Hindlimb muscle (tissue), 1 donor: ENCODE measurements around the gene ASB1. TPM values are rescaled to one million over a fixed set of nuclear protein-coding genes. Genes with fewer than 3 reads are reported as not detected.
A peak's percentile ranks its signal among the peaks of the same experiment; 100 is the strongest.

Source experiments
- DNase-seq: peaks from one replicate; pipeline ENCODE4 v3.0.0-alpha.2; 2013
- polyA plus RNA-seq: library from polyadenylated mRNA; unstranded; fragments of 120-200 nt; gene quantifications from one replicate; pipeline ENCODE4 v1.2.1, GENCODE V29; 2013; ENCODE audit not compliant: insufficient read length

The ASB1 gene
- polyA plus RNA-seq, 1 donor: 49.7 TPM

DNA sequence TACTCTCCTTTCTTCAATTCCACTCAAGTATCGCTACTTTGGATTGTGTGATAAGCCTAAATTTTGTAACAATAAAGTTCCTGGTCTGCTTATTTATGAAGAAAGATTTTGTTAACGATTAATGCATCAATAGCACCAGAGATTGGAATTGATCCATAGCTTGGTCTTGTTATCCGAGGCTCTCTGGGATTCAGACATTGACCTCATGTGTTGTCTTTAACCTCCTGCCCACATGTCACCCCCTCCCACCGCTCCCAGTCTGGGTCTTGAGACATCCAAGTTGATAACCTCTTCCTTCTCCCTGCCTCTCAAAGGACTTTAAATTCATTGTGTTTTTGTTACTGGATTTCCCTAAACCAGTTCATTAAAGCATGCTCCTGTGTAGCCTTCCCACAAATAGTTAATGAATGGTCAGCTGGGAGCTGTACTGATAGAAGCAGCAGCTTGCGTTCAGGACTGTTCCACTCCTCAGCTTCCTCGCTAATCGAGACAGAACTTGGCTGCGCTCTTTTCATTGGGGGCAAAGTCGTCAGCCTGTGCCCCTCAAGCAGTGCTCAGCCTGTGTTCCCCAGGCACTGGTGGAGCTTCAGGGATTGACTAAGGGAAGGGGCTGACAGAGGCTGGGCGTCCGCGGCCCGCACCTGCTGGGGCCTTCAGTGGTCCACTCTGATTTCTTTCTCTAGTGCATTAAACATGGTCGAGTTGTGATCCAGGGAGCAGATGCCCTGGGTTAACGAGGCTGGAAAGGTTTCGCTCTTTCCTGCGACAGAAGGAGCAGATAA is 18.9 kb downstream of the ASB1 start:
- no peak for DNase-seq

DNA sequence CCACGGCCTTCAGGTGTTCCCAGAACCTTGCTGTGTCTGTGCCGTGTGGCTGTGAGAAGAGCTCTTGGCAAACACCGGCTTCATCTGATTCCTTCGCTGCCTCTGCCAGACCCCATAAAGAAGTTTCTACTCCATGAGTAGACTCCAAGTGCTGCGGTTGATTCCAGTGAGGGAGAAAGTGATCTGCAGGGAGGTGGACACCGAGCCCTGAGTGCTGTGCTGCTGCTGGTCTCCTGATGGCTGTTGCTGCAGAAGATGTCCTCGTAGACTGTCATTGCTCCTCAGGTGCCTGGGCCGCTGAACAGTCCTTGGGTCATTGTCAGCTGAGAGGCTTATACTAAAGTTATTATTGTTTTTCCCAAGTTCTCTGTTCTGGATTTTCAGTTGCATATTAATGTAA is 19.6 kb downstream of the ASB1 start:
- no peak for DNase-seq

DNA sequence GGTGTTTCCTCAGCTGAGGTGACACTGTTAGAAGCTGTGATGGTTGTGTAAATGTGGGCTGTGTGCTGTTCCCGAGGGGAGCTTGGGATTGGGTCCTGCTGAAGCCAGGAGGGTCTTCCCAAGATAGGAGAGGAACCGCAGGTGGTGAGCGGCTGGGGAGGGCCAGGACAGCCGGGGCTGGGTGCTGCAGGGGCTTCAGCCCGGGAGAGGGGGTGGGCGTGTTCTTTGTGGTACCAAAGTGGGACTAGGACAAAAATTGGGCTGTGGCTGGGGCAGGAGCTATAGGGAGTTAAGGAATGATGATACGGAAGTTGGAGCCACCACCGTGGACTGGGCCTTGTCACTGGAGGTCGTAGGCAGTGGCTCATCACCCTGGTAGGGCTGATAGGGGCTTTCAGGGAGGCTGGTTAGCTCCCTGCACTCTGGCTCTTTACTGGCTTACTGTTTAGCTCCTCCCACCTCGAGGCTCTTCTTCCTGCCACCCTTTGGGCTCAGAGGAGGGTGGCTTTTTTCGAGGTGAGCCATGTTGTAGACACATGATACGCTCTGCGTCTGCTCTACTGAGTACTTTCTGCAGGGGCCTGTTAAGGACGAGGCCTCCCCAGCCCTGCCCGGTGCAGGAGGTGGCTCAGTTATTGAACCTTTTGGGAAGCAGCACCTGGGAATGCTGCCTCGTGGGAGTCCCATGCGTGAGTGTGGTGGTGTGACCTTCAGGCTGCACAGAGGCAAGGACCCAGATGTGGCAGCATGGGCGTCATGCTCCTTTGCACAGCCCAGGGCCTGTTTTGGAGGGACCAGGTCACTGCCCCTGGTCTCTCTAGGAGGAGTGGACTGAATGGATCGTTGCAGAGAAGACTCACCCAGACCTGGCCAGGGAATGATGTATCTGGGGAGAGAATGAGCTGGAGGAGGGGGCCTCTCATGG is 21.6 kb downstream of the ASB1 start:
- no peak for DNase-seq

DNA sequence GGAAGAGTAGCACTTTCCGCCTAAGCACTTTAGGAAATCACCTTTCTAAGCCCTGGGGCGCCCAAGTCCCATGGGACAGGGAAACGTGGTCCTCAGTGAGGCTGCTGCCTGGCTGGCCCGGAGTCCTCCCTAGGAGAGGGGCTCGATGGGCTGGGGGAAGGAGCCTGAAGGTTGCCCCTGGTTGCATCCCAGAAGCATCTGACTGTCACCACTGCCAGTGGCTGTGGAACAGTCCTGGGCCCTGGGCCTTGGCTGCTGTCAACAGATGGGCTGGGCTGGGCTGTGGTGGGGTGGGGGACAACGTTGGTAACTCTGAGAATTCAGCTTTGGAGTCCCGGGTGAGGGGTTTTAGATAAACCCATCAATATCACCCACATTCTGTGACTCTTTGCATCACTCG is 22.5 kb downstream of the ASB1 start:
- DNase-seq: no peak

DNA sequence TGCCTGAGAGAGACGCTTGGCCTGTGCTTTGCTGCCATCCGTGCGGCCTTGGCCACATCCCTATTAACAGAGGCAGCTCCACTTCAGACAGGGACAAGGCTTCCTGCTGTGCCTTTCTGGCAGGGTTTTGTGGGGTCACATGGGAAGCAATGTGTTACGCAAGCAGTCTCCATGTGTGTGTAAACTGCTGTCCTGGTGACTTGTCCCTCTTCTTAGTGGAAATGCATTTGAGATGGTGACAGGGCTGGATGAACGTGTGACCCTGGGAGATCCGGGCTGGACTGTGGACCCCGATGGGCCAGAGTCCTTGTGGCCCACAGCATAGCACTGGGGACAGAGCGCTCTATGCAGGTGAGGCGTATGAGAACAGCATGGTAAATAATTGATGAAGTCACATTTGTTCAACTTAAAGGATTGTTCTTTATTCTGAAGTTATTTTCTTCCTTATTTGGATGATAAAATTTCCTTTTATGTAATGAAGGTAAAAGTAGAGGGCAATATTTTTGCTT is 23.2 kb downstream of the ASB1 start:
- DNase-seq: no peak

DNA sequence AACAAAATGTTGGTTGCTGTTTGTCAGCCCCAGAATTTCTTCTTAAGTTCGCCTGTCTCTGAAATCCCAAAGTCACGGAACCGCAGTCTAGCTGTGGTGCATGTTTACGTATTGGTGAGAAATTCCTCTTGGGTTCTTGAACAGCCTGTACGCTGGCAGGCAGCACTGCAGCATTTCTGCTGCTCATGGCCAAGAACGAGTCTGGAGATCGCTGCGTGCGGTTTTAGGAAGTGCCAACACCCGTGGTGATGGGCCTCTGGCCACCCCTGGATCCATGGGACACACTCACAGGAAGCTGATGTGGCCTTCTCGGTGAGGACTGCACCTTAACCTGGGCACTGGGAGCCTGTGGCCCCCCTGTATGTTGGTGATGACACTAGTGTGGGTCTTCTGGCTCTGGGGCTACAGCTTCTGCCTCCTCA is 23.7 kb downstream of the ASB1 start:
- no peak for DNase-seq

DNA sequence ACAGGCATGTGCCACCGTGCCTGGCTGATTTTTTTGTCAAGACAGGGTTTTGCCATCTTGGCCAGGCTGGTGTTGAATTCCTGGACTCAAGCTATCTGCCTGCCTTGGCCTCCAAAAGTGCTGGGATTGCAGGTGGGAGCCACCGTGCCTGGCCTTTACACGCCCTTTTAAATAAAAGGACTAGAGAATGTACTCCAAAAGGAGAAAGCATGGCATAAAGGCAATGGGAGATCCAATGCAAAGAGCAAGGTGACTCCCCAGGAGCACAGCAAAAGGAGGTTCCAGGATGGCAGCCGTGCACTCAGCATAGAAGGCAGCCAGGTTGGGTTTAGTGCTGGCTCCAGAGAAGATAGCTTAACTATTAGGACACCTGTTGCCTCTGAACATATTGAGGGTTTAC is 27.1 kb downstream of the ASB1 start:
- DNase-seq: no peak

DNA sequence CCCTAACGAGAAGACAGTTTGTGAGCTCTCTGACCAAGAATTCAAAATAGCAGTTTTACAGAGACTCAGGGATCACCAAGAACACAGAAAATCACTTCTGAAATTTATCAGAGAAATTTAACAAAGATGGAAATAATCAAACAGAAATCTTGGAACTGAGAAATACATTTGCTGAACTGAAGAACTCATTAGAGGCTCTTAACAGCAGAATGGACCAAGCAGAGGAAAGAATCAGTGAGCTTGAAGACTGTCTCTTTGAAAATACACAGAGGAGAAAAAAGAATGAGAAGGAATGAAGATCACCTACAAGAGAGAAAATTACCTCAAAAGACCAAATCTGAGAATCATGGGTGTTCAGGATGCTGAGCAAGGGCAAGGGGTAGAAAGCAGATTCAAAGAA is 29.7 kb downstream of the ASB1 start:
- DNase-seq: no peak

DNA sequence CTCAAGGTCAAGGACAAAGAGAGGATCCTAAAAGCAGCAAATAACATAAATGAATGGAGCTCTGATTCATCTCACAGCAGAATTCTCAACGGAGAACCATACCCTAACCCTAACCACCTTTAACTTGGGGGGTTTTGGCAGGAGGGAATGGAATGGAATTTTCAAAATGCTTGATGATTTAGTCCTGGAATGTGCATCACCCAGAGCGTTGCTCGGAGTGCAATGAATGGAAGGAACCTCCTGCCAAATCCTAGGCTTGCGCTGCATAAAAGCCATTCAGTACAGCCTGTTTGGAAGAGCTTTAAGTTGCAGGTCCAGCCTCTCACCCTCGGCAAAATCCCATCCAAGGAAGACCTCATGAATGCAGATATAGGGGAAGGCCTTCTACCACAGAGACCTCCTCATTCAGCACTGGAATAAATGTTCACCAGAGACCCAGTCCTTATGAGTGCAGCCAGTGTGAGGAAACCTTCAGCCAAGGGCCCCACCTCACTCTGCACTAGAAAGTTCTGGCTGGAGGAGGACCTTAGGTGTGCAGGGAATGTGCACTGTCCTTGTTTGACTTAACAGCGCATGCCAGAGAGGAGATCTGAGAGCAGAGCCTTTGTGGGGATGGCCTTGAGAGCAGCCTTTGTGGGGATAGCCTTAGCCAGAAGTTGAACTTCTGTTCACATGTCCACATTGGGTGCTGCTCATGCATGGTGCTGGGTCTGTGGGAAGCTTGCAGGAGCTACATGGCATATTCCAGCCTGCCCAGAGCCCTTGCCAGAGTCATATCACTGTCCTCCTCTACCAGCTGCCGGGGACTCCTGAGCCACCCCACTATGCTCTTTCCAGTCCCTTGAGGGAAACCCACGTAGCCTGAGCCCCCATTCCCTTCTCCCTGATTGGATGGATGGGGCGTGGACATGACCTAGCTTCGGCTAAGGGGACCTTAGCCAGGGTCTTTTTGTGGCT is 30.5 kb downstream of the ASB1 start:
- no peak for DNase-seq

DNA sequence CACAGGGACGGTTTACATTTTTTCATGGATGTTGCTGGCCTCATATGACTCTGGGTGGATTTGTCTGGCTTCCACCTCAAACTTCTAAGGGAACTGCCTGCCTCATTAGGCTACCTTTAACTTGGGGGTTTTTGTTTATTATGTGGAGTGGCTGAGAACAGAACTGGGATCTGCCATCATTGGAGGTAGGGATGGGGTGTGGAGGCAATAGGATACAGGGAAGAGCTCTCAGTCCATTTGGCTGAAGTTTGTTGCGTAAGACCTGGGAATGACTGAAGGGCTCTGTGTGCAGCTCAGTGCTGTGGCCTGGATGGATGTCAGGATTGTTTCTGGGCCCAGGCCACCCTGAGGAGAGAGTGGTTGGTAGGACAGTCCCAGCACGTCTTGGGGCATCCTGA is 31.2 kb downstream of the ASB1 start:
- no peak for DNase-seq

DNA sequence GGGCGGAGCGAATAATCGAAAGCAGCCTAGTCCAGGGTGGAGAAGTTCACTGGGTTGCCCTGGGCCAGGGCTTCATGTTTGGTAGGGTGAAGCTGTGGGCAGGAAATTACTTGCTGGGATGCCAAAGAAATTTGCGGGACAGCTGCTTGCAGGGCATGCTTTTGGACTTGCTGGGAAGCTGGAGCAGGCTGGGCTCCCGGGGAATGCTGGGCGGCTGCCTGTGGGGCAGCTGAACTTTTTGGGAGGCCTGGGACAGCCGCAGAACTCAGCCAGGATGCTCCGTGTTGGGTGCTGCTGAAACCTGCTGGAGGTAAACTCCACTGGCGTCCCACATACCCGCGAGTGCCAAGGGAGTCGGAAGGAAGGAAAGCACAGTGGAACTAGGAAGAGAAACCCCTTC is 31.9 kb downstream of the ASB1 start:
- DNase-seq: peak; percentile 37

DNA sequence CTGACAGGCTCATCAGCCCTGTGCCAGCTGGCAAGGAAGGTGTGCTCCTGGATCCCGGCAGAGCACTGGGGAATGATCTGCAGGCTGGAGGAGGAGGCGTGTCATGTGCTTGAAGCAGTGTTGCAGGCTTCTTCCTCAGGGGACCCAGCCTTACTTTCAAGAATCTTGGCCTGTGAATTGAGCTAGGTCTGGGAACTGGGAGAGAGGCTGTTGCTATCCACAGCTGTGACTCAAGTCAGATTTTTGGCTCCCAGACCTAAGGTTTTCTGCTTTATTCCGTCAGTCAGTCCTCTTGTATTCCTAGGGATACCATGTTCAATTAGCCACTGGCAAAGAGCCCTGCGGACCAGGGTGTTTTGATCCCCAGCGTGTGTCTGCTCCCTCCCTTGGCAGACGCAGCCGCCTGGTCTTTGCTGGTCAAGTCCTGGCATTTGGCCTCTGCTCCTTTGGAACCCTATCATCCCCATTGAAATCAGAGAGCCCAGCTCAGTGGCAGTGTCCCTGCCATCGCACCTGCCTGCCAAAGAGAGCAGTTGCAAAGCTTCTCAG is 32.4 kb downstream of the ASB1 start:
- DNase-seq: peak; percentile 87

DNA sequence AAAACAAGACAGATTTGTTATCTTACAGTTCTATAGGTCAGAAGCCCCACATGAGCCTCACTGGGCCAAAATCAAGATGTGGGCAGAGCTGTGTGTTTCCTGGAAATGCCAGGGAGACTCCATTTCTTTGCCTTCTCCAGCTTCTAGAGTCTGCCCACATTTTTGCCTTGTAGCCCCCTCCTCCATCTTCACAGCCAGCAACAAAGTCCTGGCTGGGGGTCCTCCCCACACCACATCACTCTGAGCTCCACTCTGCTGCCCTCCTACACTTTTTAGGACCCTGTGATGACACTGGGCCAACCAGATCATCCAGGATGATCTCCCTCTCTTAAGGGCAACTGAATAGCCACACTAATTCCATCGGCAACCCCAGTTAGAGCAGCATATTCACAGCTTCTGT is 34.3 kb downstream of the ASB1 start:
- DNase-seq: no peak

DNA sequence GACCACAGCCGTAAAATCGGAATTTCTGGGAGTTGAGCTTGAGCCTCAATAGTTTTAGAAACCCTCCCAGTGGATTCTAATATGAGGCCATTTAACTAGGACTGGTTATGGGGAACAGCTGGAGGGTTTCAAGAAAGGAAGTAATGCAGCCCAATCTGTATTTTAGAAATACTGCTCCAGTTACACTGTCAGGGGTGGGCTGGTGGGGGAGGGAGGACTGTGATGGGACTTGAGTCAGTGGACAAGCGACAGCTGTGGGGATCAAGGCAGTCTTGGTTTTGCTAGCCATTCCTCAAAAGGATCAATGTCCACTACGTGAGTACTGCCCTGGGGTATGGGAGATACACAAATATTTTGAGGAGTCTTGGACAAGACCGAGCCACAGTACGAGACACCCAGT is 34.8 kb downstream of the ASB1 start:
- no peak for DNase-seq

DNA sequence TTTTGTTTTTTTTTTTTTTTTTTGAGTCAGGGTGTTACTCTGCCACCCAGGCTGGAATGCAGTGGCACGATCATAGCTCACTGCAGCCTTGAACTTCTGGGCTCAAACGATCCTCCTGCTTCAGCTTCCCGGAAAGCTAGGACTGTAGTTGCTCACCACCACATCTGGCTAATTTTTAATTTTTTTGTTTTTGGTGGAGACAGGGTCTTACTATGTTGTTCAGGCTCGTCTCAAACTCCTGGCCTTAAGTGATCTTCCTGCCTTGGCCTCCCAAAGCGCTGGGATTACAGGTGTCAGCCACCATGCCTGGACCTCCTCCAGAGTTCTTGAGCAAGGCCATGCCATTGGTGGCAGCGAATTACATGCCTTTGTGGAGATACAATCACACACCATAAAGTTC is 35.2 kb downstream of the ASB1 start:
- no peak for DNase-seq

DNA sequence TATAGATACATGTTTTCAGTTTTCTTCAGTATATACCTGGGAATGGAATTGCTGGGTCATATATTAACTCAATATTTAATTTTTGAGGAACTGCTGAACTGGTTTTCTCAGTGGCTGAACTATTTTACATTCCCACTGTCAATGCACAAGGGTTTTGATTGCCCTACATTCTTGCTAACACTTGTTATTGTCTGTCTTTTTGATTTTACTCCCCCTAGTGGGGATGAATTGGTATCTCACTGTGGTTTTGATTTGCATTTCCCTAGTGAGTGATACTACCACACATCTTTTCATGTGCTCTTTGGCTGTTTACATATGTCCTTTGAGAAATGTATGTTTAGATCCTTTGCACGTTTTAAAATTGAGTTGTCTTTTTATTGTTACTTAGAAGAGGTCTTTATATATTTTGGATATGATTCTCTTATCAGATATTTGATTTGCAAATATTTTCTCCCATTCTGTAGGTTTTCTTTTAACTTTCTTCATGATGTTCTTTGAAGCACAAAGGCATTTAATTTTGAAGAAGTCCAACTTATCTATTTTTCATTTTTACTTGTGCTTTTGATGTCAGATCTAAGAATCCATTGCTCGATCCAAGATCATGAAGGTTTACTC is 36.2 kb downstream of the ASB1 start:
- no peak for DNase-seq

DNA sequence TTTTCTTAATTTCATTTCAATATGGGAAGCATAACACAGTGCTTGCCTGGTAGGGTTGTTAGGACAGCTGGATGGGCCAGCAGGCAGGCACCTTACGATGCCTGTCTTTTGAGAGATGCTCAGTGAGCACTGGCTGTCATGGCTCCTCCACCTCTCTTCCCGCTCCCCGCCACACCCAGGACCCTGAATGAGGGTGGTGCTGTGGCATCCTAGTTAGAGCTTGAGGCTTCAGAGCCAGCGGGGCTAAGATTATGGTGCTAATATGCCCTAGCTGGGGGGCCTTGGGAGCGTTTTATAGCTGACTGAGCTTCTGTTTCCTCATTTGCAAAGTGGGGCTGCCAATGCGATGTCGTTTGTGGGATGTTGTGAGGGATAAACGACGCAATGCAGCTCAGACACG is 37.7 kb downstream of the ASB1 start:
- DNase-seq: no peak

DNA sequence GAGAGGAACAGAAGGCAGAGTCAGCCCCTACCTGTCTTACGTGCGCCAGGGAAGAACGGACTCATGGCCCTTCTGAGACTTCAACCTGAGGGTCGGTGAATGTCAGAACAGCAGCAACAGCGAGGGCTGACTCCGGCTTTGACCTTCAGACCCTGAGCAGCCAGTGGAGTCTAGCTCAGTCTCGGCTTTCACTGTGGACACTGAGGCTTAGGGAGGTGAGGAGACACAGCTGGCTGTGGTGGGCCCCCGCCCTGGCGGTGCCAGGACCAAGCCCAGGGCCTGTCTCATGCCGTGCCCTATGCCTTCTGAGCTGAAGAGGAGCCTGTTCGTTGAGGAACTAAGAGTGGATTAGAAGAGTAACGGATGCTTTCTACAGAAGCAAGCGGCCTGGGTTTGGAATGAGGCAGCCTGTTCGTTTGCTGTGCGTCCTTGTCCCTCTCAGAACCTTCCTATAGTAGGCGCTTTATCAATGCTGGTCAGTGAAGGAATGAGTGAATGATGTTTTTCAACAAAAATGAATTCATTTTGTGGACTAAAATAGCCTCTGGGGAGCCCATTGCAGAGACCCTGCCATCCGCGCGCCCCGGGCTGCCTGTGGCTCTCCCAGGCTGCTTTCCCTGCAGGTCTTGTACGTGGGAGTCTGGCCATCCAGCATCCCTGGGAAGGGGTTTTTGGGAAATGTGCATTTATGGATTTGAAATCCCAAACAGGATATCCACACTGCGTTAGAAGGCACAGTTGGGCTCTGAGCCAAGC is 38.9 kb downstream of the ASB1 start:
- DNase-seq: no peak

DNA sequence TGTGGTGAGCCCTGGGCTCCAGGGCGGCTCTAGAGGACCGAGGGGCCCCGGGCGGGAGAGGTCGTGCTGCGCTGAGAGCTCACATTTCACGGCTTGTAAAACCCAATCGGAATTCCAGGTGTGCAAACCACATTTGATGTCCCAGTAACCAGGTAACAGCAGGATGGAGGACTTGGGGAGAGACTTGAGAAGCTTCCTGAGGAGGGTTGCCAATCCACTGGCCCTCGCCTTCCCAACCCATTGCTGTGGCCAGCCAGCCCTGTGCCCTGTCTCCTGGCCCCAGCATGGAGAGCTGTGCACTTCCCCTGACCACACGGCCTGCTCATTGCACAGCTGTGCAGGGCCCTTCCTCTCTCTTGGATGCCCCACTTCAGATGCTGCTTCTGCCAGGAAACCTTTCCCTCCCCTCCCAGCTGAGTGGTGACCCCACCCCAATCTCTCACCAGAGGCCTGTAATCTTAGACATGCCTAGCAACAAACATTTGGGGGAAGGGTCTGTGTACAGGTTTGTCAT is 39.6 kb downstream of the ASB1 start:
- DNase-seq: no peak

DNA sequence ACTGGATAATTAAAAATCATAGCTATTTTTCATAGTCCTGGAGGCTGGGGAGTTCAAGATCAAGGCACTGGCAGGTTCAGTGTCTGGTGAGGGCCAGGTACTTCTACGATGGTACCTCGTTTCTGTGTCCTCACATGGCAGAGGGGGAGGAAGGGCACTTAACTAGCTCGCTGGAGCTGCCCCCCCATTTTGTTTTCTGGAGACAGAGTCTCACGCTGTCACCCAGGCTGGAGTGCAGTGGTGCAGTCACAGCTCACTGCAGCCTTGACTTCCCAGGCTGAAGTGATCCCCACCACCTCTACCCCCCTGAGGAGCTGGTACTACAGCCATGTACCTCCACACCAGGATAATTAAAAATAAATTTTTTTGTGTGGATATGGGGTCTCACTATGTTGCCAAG is 40.3 kb downstream of the ASB1 start:
- DNase-seq: no peak

DNA sequence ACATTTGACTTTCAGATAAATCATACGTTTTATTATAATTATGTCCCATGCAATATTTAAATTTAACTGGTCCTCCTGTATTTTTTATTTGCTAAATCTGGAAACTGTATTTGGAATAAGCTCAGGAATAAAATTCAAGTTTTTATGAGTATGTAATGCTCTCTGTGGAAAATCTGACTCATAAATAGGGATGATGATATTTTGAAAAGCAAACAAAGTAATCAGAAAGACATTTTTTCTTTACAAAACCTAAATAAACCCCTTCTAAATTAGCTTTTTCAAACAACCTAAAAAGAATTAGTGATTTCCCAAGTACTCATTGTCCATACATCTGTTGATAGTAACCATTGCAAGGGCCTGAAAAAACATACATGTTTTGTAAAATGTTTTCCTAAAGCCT is 41.1 kb downstream of the ASB1 start:
- peak; percentile 34 for DNase-seq
